ENCODE data around the gene CD9. TPM values are rescaled to one million over a fixed set of nuclear protein-coding genes. Genes with fewer than 3 reads are reported as not detected.

Gene CD9
- total and polyA plus RNA-seq, 8 donors = 100 to 512 (median 121) TPM

- intact Hi-C loops (cut with DNase I) = loop anchor here in 1 of 2 donors (10.0 kb wide), 1 partner anchor 62 kb away; the partner anchor contains the start of gene CD9
- Histone ChIP-seq H3K36me3 (no peaks in the 10 kb centered on the region), H3K9me3 (no peaks in the 10 kb centered on the region), H3K27me3 (no peaks in the 10 kb centered on the region), H3K4me3 (no peak overlapping the region), H3K4me1 (peaks cover 0 to 7% of the 10 kb centered on the region in 2 donors), H3K27ac (peak overlapping the region; percentile 40 to 71)
- no peak for TF ChIP-seq CTCF (IDR thresholded peaks at IDR 0.05)
- peak; percentile 80 for ATAC-seq
- peak in 2 of 4 donors; percentile 74 to 83 for DNase-seq
Observed at GRCh38 chr12:6266541-6266966, 66.4 kb downstream of the CD9 start.

GRCh38 chr12:6266971-6267721 lies 66.9 kb downstream of the CD9 start:
- peak in 1 of 4 donors; percentile 76 for DNase-seq
- H3K27me3 ChIP-seq = no peaks in the 10 kb centered on the region
- peaks cover 0 to 7% of the 10 kb centered on the region in 2 donors for H3K4me1 ChIP-seq
- no peak for TF ChIP-seq CTCF (IDR thresholded peaks at IDR 0.05)
- intact Hi-C loops (cut with DNase I) = loop anchor here in 1 of 2 donors (10.0 kb wide), 1 partner anchor 62 kb away; the partner anchor contains the start of gene CD9
- H3K36me3 ChIP-seq = no peaks in the 10 kb centered on the region
- H3K9me3 ChIP-seq = no peaks in the 10 kb centered on the region
- H3K4me3 ChIP-seq = no peak overlapping the region
- peak; percentile 48 for ATAC-seq
- peak overlapping the region; percentile 40 to 71 for H3K27ac ChIP-seq

- H3K9me3 ChIP-seq = no peaks in the 10 kb centered on the region
- H3K4me1 ChIP-seq = peaks cover 0 to 4% of the 10 kb centered on the region in 2 donors
- H3K27me3 ChIP-seq = no peaks in the 10 kb centered on the region
- no peaks in the 10 kb centered on the region for H3K36me3 ChIP-seq
- no peak overlapping the region for H3K4me3 ChIP-seq
- H3K27ac ChIP-seq = no peak overlapping the region
- no peak for TF ChIP-seq CTCF (IDR thresholded peaks at IDR 0.05)
- intact Hi-C loops (cut with DNase I) = loop anchor here in 1 of 2 donors (10.0 kb wide), 1 partner anchor 64 kb away; the partner anchor contains the start of gene CD9
- no peak for ATAC-seq
- no peak for DNase-seq
Observed at GRCh38 chr12:6268484-6269157, 68.4 kb downstream of the CD9 start.

GRCh38 chr12:6269986-6270385 lies 69.8 kb downstream of the CD9 start:
- Histone ChIP-seq H3K27me3 (no peaks in the 10 kb centered on the region), H3K4me3 (no peak overlapping the region), H3K27ac (no peak overlapping the region), H3K36me3 (no peaks in the 10 kb centered on the region), H3K9me3 (no peaks in the 10 kb centered on the region), H3K4me1 (peaks cover 4 to 18% of the 10 kb centered on the region in 2 donors)
- no peak for TF ChIP-seq CTCF (IDR thresholded peaks at IDR 0.05)
- intact Hi-C loops (cut with DNase I) = loop anchor here in 1 of 2 donors (10.0 kb wide), 1 partner anchor 65 kb away; the partner anchor contains the start of gene CD9
- DNase-seq (peak in 1 of 4 donors; percentile 48), ATAC-seq (no peak)

- H3K4me1 ChIP-seq = peaks cover 4 to 18% of the 10 kb centered on the region in 2 donors
- H3K27ac ChIP-seq = no peak overlapping the region
- DNase-seq = peak in 1 of 4 donors; percentile 7
- no peak for TF ChIP-seq CTCF (IDR thresholded peaks at IDR 0.05)
- H3K36me3 ChIP-seq = no peaks in the 10 kb centered on the region
- ATAC-seq = no peak
- no peak overlapping the region for H3K4me3 ChIP-seq
- no peaks in the 10 kb centered on the region for H3K9me3 ChIP-seq
- no peaks in the 10 kb centered on the region for H3K27me3 ChIP-seq
- intact Hi-C loops (cut with DNase I) = no loop called here
Observed at GRCh38 chr12:6271281-6271680, 71.1 kb downstream of the CD9 start.
